Astrocyte (in vitro differentiated cells and primary cell): Measurements from ENCODE around the gene TMEM200A. TPM values are rescaled to one million over a fixed set of nuclear protein-coding genes. Genes with fewer than 3 reads are reported as not detected.

ENCODE experiments used
- DNase-seq: peaks from one replicate; pipeline ENCODE4 v3.0.0-alpha.2; 2010; ENCODE audit warnings: low read depth
- FAIRE-seq: peaks from 2 replicates; lab custom pipeline; 2011; peaks lifted over from hg19 to GRCh38; lab: Jason Lieb, UNC
- H2AFZ ChIP-seq: 2 replicates; pipeline ENCODE4 v1.6.0; 2012; ENCODE audit warnings: low read depth, low read length, inconsistent platforms
- H3K27ac ChIP-seq: 2 replicates; pipeline ENCODE4 v1.5.1; 2011; ENCODE audit warnings: low read depth, low read length, inconsistent platforms
- H3K27me3 ChIP-seq: 2 replicates; pipeline ENCODE4 v1.6.0; 2011; ENCODE audit warnings: low read length, inconsistent platforms; ENCODE audit not compliant: insufficient read depth
- H3K36me3 ChIP-seq: 2 replicates; pipeline ENCODE4 v1.5.1; 2011; ENCODE audit warnings: low read length, inconsistent platforms; ENCODE audit not compliant: insufficient read depth
- H3K4me1 ChIP-seq: 2 replicates; pipeline ENCODE4 v1.5.1; 2011; ENCODE audit warnings: low read length, inconsistent platforms; ENCODE audit not compliant: insufficient read depth
- H3K4me2 ChIP-seq: 2 replicates; pipeline ENCODE4 v1.6.0; 2012; ENCODE audit warnings: low read length, inconsistent platforms
- H3K4me3 ChIP-seq: 2 replicates; pipeline ENCODE4 v1.5.1; 2011; ENCODE audit warnings: low read depth, mild to moderate bottlenecking, low read length, inconsistent platforms; ENCODE audit not compliant: insufficient read depth
- H3K79me2 ChIP-seq: 2 replicates; pipeline ENCODE4 v1.6.0; 2012; ENCODE audit warnings: mild to moderate bottlenecking, low read length, inconsistent platforms; ENCODE audit not compliant: insufficient read depth
- H3K9ac ChIP-seq: 2 replicates; pipeline ENCODE4 v1.6.0; 2012; ENCODE audit warnings: mild to moderate bottlenecking, low read length, inconsistent platforms
- H3K9me3 ChIP-seq: 2 replicates; pipeline ENCODE4 v1.5.1; 2012; ENCODE audit warnings: low read depth, mild to moderate bottlenecking, low read length, inconsistent platforms; ENCODE audit not compliant: insufficient read depth
- H4K20me1 ChIP-seq: 2 replicates; pipeline ENCODE4 v1.6.0; 2012; ENCODE audit warnings: low read length, inconsistent platforms; ENCODE audit not compliant: insufficient read depth
- H3K27ac Mint-ChIP-seq: one replicate; pipeline ENCODE4 v1.8.0; 2021; ENCODE audit warnings: mild to moderate bottlenecking, mixed read lengths; ENCODE audit not compliant: unreplicated experiment
- H3K27me3 Mint-ChIP-seq: one replicate; pipeline ENCODE4 v1.8.0; 2021; ENCODE audit warnings: low read depth, mixed read lengths; ENCODE audit not compliant: unreplicated experiment
- H3K36me3 Mint-ChIP-seq: one replicate; pipeline ENCODE4 v1.8.0; 2021; ENCODE audit warnings: low read depth, mixed read lengths; ENCODE audit not compliant: unreplicated experiment
- H3K4me1 Mint-ChIP-seq: one replicate; pipeline ENCODE4 v1.8.0; 2021; ENCODE audit warnings: low read depth, mixed read lengths; ENCODE audit not compliant: unreplicated experiment
- H3K4me3 Mint-ChIP-seq: one replicate; pipeline ENCODE4 v1.8.0; 2021; ENCODE audit warnings: mild to moderate bottlenecking, moderate library complexity, mixed read lengths; ENCODE audit not compliant: unreplicated experiment
- H3K9me3 Mint-ChIP-seq: one replicate; pipeline ENCODE4 v1.8.0; 2021; ENCODE audit warnings: mild to moderate bottlenecking, mixed read lengths; ENCODE audit not compliant: unreplicated experiment
- EZH2 ChIP-seq: IDR thresholded peaks from 2 replicates; pipeline ENCODE4 v1.6.1; 2012; ENCODE audit warnings: mild to moderate bottlenecking, low read length, inconsistent platforms; ENCODE audit not compliant: insufficient read depth
- total RNA-seq: library from RNA; stranded (reverse); gene quantifications from 2 replicates; pipeline ENCODE4 v1.2.1, GENCODE V29; 2021
- TF ChIP-seq, protein P1 (sequence below): IDR thresholded peaks from 2 replicates; pipeline ENCODE4 v1.5.1; 2011; ENCODE audit warnings: low read depth, mild to moderate bottlenecking, inconsistent platforms, low read length, moderate library complexity; ENCODE audit not compliant: insufficient read depth

Gene TMEM200A
- total RNA-seq, 1 donor from 2014 or later, result 14.9 TPM

DNA sequence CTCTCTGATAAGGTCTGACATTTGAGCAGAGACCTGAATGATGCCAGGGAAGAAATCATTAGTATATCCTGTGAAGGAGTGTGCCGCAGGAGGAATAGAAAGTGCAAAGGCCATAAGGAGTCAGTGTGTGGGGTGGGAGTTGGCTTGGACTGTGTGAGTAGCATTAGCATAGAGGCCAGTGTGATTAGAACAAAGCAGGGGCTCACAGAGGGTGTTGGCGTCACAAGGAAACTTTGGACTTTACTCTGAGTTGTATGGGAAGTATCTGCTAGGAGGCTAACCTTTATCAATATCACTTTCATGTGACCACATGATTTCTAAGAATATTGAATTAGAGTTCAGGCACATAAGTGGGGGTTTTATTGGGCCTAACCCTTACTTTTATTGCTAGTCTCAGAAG lies 12.1 kb downstream of the TMEM200A start:
- DNase-seq (no peak), FAIRE-seq (no peak)
- no peak for TF ChIP-seq EZH2
- TF ChIP-seq, protein P1, sequence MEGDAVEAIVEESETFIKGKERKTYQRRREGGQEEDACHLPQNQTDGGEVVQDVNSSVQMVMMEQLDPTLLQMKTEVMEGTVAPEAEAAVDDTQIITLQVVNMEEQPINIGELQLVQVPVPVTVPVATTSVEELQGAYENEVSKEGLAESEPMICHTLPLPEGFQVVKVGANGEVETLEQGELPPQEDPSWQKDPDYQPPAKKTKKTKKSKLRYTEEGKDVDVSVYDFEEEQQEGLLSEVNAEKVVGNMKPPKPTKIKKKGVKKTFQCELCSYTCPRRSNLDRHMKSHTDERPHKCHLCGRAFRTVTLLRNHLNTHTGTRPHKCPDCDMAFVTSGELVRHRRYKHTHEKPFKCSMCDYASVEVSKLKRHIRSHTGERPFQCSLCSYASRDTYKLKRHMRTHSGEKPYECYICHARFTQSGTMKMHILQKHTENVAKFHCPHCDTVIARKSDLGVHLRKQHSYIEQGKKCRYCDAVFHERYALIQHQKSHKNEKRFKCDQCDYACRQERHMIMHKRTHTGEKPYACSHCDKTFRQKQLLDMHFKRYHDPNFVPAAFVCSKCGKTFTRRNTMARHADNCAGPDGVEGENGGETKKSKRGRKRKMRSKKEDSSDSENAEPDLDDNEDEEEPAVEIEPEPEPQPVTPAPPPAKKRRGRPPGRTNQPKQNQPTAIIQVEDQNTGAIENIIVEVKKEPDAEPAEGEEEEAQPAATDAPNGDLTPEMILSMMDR, result no peak
- Histone ChIP-seq H3K4me3 (no peak overlapping the region), H2AFZ (no peak overlapping the region), H3K79me2 (peaks cover 98% of the 10 kb centered on the region), H4K20me1 (peaks cover 56% of the 10 kb centered on the region), H3K27me3 (no peaks in the 10 kb centered on the region), H3K4me1 (no peaks in the 10 kb centered on the region), H3K4me2 (no peak overlapping the region), H3K36me3 (peaks cover 3% of the 10 kb centered on the region), H3K9me3 (no peaks in the 10 kb centered on the region), H3K27ac (no peak overlapping the region), H3K9ac (no peak overlapping the region)
- H3K9me3 Mint-ChIP-seq, result no peaks in the 10 kb centered on the region
- H3K4me3 Mint-ChIP-seq, result no peak overlapping the region
- no peak overlapping the region for H3K27ac Mint-ChIP-seq
- H3K36me3 Mint-ChIP-seq, result no peaks in the 10 kb centered on the region
- no peaks in the 10 kb centered on the region for H3K4me1 Mint-ChIP-seq
- H3K27me3 Mint-ChIP-seq, result no peaks in the 10 kb centered on the region

DNA sequence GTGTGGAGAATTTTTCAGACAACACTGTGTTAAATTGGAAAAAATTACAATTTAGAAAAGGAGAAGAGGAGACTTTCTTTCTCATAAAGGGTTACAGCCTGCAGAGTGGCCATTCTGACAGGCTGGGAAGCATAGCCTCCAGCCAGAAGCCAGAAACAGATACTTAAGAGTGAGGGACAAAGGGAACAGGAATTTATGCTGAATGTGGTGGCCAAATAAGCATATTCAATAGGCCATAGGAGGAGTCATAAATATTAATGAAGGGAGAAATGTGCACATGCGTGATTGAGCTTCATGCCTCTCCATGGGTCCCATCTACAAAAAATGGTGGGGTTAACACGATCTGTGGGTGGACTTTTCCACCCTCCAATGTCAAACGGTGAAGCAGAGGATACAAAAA lies 13.4 kb downstream of the TMEM200A start:
- Histone ChIP-seq H3K27me3 (no peaks in the 10 kb centered on the region), H3K4me2 (no peak overlapping the region), H3K27ac (no peak overlapping the region), H3K36me3 (peaks cover 3% of the 10 kb centered on the region), H3K4me1 (no peaks in the 10 kb centered on the region), H2AFZ (no peak overlapping the region), H4K20me1 (peaks cover 56% of the 10 kb centered on the region), H3K4me3 (no peak overlapping the region), H3K9me3 (no peaks in the 10 kb centered on the region), H3K9ac (no peak overlapping the region), H3K79me2 (peaks cover 98% of the 10 kb centered on the region)
- Mint-ChIP-seq H3K27me3 (no peaks in the 10 kb centered on the region), H3K27ac (no peak overlapping the region), H3K4me1 (no peaks in the 10 kb centered on the region), H3K9me3 (no peaks in the 10 kb centered on the region), H3K4me3 (no peak overlapping the region), H3K36me3 (no peaks in the 10 kb centered on the region)
- no peak for TF ChIP-seq EZH2
- TF ChIP-seq, protein P1, result no peak
- FAIRE-seq (no peak), DNase-seq (no peak)

DNA sequence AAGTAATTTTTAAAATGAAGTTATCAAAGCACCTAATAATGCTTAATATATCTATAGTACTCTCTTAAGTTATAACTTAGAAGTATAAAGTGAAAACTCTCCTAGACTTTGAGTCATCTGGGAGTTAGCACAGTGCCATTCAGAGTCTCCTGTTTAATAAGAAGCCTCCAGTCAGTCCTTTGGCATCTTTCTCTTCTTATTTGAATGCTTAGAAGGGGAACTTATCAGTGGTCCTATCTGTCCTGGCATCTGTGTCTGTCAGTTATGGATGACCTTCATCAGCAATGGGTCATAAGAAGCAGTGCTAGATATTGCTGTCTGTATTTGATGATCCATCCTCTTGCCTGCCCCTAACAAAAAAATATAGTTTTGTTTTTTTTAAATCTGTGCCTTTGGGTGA lies 15.2 kb downstream of the TMEM200A start:
- Histone ChIP-seq H3K36me3 (peaks cover 3% of the 10 kb centered on the region), H3K4me3 (no peak overlapping the region), H3K4me2 (no peak overlapping the region), H3K27ac (no peak overlapping the region), H3K4me1 (no peaks in the 10 kb centered on the region), H3K9ac (no peak overlapping the region), H3K9me3 (no peaks in the 10 kb centered on the region), H3K27me3 (no peaks in the 10 kb centered on the region), H3K79me2 (peaks cover 99% of the 10 kb centered on the region), H4K20me1 (peaks cover 51% of the 10 kb centered on the region), H2AFZ (no peak overlapping the region)
- H3K36me3 Mint-ChIP-seq, result no peaks in the 10 kb centered on the region
- no peak for TF ChIP-seq EZH2
- TF ChIP-seq, protein P1, result no peak
- DNase-seq (no peak), FAIRE-seq (no peak)
- H3K4me1 Mint-ChIP-seq, result peaks cover 13% of the 10 kb centered on the region
- H3K9me3 Mint-ChIP-seq, result no peaks in the 10 kb centered on the region
- H3K4me3 Mint-ChIP-seq, result no peak overlapping the region
- no peak overlapping the region for H3K27ac Mint-ChIP-seq
- H3K27me3 Mint-ChIP-seq, result no peaks in the 10 kb centered on the region
